Muscle of leg (tissue), 16 donors: ENCODE data around the gene DLG5. TPM values are rescaled to one million over a fixed set of nuclear protein-coding genes. Genes with fewer than 3 reads are reported as not detected.

Source experiments
- DNase-seq: peaks from one replicate; pipeline ENCODE4 v3.0.0; 2013
- H3K27ac ChIP-seq: one replicate; pipeline ENCODE4 v1.5.1; 2013; ENCODE audit warnings: mild to moderate bottlenecking, low read length, control low read depth
- H3K27me3 ChIP-seq: one replicate; pipeline ENCODE4 v1.6.1; 2013; ENCODE audit warnings: low read length; ENCODE audit not compliant: control insufficient read depth, insufficient read depth
- H3K36me3 ChIP-seq: one replicate; pipeline ENCODE4 v1.6.1; 2013; ENCODE audit warnings: low read length; ENCODE audit not compliant: control insufficient read depth, insufficient read depth
- H3K4me1 ChIP-seq: one replicate; pipeline ENCODE4 v1.6.1; 2013; ENCODE audit warnings: low read length; ENCODE audit not compliant: control insufficient read depth, insufficient read depth
- H3K4me3 ChIP-seq: one replicate; pipeline ENCODE4 v1.5.1; 2013; ENCODE audit warnings: low read length, control low read depth
- H3K9me3 ChIP-seq: replicated peaks from 2 replicates; pipeline ENCODE4 v1.6.1; 2013; ENCODE audit warnings: low read depth, low read length; ENCODE audit not compliant: control insufficient read depth
- WGBS: methylation state at CpG from one replicate; pipeline ENCODE4 v1.1.5; 2013; ENCODE audit warnings: missing lambda C conversion rate; ENCODE audit not compliant: insufficient coverage; 5-methylcytosine and 5-hydroxymethylcytosine counted together
- long read RNA-seq, 11 donors: transcript quantifications; one replicate each; lab custom pipeline, GENCODE V29; 2026
- polyA plus RNA-seq, 8 donors: library from polyadenylated mRNA; unstranded; fragments of 120-200 nt; gene quantifications; one replicate each; pipeline versions ENCODE4 v1.2.1 to v1.2.3, GENCODE V29; 2013; ENCODE audit warnings: inconsistent platforms in 1 of 8, low replicate concordance in 1 of 8; ENCODE audit not compliant: insufficient read length in 8 of 8, insufficient read depth in 1 of 8
- total RNA-seq: library from RNA; stranded (reverse); fragments of 120-200 nt; gene quantifications from one replicate; pipeline ENCODE4 v1.2.4, GENCODE V29; 2013

Gene DLG5
- total RNA-seq (12.9 TPM), polyA plus RNA-seq (10 to 100 TPM; 15.5 to 34.7 (median 24.8) TPM)
- long read RNA-seq, donor 1 = 0 reads
- long read RNA-seq, donor 2 = 0 reads
- long read RNA-seq, donor 3, partial matches to known transcripts = 0 of 1 reads
- long read RNA-seq, donor 3, other reads (novel, unspliced or antisense) = 0 of 1 reads
- long read RNA-seq, donor 4, partial matches to known transcripts = 0 of 1 reads
- long read RNA-seq, donor 4, other reads (novel, unspliced or antisense) = 0 of 1 reads
- long read RNA-seq, donor 5, partial matches to known transcripts = 0 of 1 reads
- long read RNA-seq, donor 5, other reads (novel, unspliced or antisense) = 0 of 1 reads
- long read RNA-seq, donor 6, partial matches to known transcripts = 14,363 of 16,015 reads
- long read RNA-seq, donor 6, other reads (novel, unspliced or antisense) = 1,650 of 16,015 reads
- long read RNA-seq, donor 7, partial matches to known transcripts = 9,077 of 10,615 reads
- long read RNA-seq, donor 7, other reads (novel, unspliced or antisense) = 1,538 of 10,615 reads
- long read RNA-seq, donor 8 = 0 reads
- long read RNA-seq, donor 9, partial matches to known transcripts = 5,615 of 7,945 reads
- long read RNA-seq, donor 9, other reads (novel, unspliced or antisense) = 2,329 of 7,945 reads
- long read RNA-seq, donor 10, partial matches to known transcripts = 0 of 1 reads
- long read RNA-seq, donor 10, other reads (novel, unspliced or antisense) = 0 of 1 reads
- long read RNA-seq, donor 11, partial matches to known transcripts = 3,440 of 7,306 reads
- long read RNA-seq, donor 11, other reads (novel, unspliced or antisense) = 3,866 of 7,306 reads

GRCh38 chr10:77926566-77927401, at the start of gene DLG5:
Gene DLG5, minus strand, starts transcription at chr10:77926755. Its CDS starts 235 bp downstream, at chr10:77926520.
- Histone ChIP-seq H3K9me3 (no peaks in the 10 kb centered on the region), H3K4me3 (peak within 1 kb of the TSS; percentile 62), H3K36me3 (no peaks in the 10 kb centered on the region), H3K4me1 (peaks cover 24% of the 10 kb centered on the region), H3K27me3 (peaks cover 14% of the 10 kb centered on the region), H3K27ac (peak within 1 kb of the TSS; percentile 69)
- peak; percentile 85 for DNase-seq
- WGBS = under 1% methylated on average over 49 of the region's 95 CpGs

- H3K9me3 ChIP-seq = no peaks in the 10 kb centered on the region
- H3K27me3 ChIP-seq = no peaks in the 10 kb centered on the region
- H3K4me1 ChIP-seq = peaks cover 10% of the 10 kb centered on the region
- no peak for DNase-seq
- 82% methylated on average over 9 of the region's 9 CpGs for WGBS
- no peak overlapping the region for H3K4me3 ChIP-seq
- H3K36me3 ChIP-seq = peaks cover 46% of the 10 kb centered on the region
- H3K27ac ChIP-seq = no peak overlapping the region
These were observed 48.6 kb upstream of the DLG5 start for GRCh38 chr10:77975086-77975666.

GRCh38 chr10:77974396-77975074, 48.0 kb upstream of the DLG5 start:
- no peaks in the 10 kb centered on the region for H3K9me3 ChIP-seq
- no peak for DNase-seq
- H3K4me3 ChIP-seq = no peak overlapping the region
- H3K27ac ChIP-seq = no peak overlapping the region
- H3K36me3 ChIP-seq = peaks cover 40% of the 10 kb centered on the region
- no peaks in the 10 kb centered on the region for H3K27me3 ChIP-seq
- peaks cover 10% of the 10 kb centered on the region for H3K4me1 ChIP-seq
- no CpG with 5 or more reads among the region's 8 CpGs for WGBS

GRCh38 chr10:77973276-77973675, 46.7 kb upstream of the DLG5 start:
- H3K27ac ChIP-seq = no peak overlapping the region
- H3K27me3 ChIP-seq = no peaks in the 10 kb centered on the region
- H3K9me3 ChIP-seq = no peaks in the 10 kb centered on the region
- H3K4me3 ChIP-seq = no peak overlapping the region
- WGBS = no CpG with 5 or more reads among the region's 5 CpGs
- H3K36me3 ChIP-seq = peaks cover 30% of the 10 kb centered on the region
- DNase-seq = no peak
- H3K4me1 ChIP-seq = peaks cover 15% of the 10 kb centered on the region

GRCh38 chr10:77972148-77972547, 45.6 kb upstream of the DLG5 start:
- Histone ChIP-seq H3K27me3 (no peaks in the 10 kb centered on the region), H3K36me3 (peaks cover 19% of the 10 kb centered on the region), H3K27ac (no peak overlapping the region), H3K4me3 (no peak overlapping the region), H3K4me1 (peaks cover 22% of the 10 kb centered on the region), H3K9me3 (no peaks in the 10 kb centered on the region)
- WGBS = no CpG with 5 or more reads among the region's 5 CpGs
- no peak for DNase-seq

- WGBS = 81% methylated on average over 3 of the region's 3 CpGs
- peaks cover 22% of the 10 kb centered on the region for H3K4me1 ChIP-seq
These were observed 45.2 kb upstream of the DLG5 start for GRCh38 chr10:77971804-77972144.

GRCh38 chr10:77970869-77971803, 44.6 kb upstream of the DLG5 start:
- 0% methylated on average over 1 of the region's 7 CpGs for WGBS
- Histone ChIP-seq H3K9me3 (no peaks in the 10 kb centered on the region), H3K4me1 (peaks cover 22% of the 10 kb centered on the region), H3K36me3 (peaks cover 9% of the 10 kb centered on the region), H3K4me3 (no peak overlapping the region), H3K27me3 (no peaks in the 10 kb centered on the region), H3K27ac (peak overlapping the region; percentile 83)
- DNase-seq = peak; percentile 97

More at GRCh38 chr10:77971804-77972144, 45.2 kb upstream of the DLG5 start:
- no peaks in the 10 kb centered on the region for H3K9me3 ChIP-seq
- no peaks in the 10 kb centered on the region for H3K27me3 ChIP-seq
- H3K27ac ChIP-seq = peak overlapping the region; percentile 69
- DNase-seq = no peak
- no peak overlapping the region for H3K4me3 ChIP-seq
- H3K36me3 ChIP-seq = peaks cover 15% of the 10 kb centered on the region

- Histone ChIP-seq H3K4me1 (peaks cover 22% of the 10 kb centered on the region), H3K27ac (no peak overlapping the region), H3K9me3 (peaks cover 3% of the 10 kb centered on the region), H3K27me3 (no peaks in the 10 kb centered on the region), H3K4me3 (no peak overlapping the region), H3K36me3 (no peaks in the 10 kb centered on the region)
- DNase-seq = peak; percentile 88
- 19% methylated on average over 4 of the region's 4 CpGs for WGBS
These were observed 42.6 kb upstream of the DLG5 start for GRCh38 chr10:77969114-77969513.
